ENCODE measurements around the gene HAPLN2. TPM values are rescaled to one million over a fixed set of nuclear protein-coding genes. Genes with fewer than 3 reads are reported as not detected.

HAPLN2 gene
- under 1 TPM in 1 of 2 experiments, not detected in 1; 0.24 TPM for total RNA-seq

DNA sequence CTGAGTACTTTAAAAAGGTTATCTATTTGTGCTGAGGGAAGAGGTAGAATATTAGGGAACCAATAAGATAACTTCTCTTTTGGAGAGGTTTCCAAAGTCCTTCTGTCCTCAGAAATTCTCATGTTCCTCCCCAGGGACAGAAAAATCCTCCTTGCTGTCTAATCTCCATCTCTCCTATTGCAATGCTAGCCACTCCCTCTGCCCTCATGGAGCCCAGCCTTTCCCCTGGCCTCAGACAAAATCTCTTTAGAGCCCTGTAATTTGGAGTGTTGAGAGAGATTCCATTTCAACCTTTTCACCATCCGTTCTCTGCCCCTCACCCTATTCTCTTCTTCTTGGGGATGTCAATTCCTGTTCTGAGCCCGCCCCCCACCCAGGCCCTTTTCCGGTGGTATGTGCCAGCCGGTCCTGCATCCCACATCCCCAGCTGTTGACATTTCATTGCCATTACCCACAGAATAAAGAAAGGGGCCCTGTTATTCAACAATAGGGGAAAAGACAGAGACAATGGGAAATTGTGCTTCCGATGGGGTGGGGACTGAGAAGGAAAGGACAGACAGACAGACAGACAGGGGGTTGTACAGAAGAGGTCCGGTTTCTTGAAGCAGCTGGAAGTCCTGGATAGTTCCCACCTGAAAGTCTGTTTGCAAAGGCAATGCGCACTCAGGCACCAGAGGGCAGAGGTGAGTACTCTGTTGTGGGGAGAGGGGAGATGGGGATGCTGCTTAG is at the start of gene HAPLN2:
HAPLN2 (plus strand) TSS at position 563 of the 729 bp plus-strand sequence. CDS start 4,076 bp downstream, outside the sequence.

DNA sequence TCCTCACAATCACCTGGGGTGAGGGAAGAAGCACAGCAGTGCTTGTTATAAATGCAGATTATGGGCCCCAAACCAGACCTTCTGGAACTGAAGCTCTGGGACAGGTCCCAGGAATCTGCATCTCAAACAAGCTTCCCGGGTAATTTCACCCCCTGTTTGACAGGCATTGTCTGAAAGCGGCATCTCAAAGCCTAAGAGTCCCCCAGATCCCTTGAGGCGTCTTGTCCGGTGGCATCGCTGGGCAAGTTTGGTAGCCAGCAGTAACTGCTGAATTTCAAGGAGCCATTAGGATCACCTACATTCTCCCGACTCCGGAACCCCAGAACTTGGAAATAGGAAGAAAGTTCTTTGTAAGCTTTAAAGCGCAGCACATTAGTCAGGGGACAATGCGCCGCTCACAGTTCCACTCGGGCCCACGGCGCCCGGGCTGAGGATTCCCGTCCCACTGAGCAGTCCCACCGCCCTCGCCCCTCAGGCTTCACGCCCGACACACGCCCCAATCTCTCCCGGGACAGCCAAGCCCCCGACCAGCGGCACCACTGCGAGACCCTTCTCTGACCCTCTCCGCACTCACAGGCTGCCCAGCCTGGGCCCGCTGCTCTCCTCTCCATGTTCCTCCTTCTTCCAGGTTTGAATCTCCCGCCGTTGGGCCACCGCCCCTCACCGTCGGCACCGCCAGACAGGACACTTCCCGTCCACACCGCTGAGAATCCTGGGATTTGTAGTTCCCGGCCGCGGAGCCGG is 47.1 kb upstream of the HAPLN2 start, which contains the start of gene IQGAP3:
IQGAP3 (minus strand) TSS at position 647 of the 744 bp plus-strand sequence; CDS start at position 611, 36 bp downstream.

DNA sequence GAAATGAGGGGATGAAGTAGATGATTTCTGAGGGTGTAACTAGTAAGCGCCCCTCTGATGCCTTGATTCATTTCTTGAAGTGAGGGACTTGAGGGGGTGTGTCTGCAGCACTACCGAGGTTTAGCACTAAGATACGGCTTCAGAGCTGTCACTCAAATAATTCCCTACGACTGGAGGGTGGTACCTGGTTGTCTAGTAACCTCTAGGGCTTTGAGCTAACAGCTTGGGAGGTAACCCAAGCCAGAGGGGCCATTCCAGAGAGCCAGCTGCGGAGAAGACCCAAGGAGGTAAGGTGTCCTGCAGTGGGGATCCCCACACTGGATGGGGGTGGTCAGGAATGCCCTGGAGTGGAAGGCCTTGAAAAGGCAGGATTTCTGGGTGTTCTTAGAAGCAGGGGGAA is 39.7 kb upstream of the HAPLN2 start, which contains the start of gene TTC24:
TTC24 (plus strand) TSS at position 252 of the 400 bp plus-strand sequence. CDS start 1,642 bp downstream, outside the sequence.

DNA sequence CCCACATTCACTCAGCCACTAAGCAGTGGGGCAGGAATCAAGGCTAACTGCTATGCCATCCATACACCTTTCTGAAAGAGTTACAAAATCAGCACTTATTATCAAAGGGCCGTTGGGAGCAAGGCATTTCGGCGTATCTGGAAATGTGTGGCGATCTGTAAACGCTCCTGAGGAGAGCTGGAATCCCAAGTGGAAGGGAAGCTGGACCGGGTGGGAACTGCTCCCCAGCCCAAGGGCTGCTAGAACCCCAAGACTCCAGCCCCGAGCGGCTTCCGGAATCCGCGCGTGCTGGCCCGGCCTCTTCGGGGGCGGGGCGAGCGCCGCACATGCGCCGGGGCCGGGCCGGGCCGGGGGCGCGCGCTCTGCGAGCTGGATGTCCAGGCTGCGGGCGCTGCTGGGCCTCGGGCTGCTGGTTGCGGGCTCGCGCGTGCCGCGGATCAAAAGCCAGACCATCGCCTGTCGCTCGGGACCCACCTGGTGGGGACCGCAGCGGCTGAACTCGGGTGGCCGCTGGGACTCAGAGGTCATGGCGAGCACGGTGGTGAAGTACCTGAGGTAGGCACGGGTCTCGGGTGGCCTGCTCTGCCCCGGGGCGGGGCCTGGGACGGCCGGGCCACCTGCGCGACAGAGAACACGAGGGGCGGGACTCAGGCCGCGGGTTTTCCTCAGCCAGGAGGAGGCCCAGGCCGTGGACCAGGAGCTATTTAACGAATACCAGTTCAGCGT is 27.6 kb upstream of the HAPLN2 start, which contains the start of gene NAXE:
NAXE (plus strand) TSS at position 345 of the 726 bp plus-strand sequence; CDS start at position 374, 29 bp downstream.

DNA sequence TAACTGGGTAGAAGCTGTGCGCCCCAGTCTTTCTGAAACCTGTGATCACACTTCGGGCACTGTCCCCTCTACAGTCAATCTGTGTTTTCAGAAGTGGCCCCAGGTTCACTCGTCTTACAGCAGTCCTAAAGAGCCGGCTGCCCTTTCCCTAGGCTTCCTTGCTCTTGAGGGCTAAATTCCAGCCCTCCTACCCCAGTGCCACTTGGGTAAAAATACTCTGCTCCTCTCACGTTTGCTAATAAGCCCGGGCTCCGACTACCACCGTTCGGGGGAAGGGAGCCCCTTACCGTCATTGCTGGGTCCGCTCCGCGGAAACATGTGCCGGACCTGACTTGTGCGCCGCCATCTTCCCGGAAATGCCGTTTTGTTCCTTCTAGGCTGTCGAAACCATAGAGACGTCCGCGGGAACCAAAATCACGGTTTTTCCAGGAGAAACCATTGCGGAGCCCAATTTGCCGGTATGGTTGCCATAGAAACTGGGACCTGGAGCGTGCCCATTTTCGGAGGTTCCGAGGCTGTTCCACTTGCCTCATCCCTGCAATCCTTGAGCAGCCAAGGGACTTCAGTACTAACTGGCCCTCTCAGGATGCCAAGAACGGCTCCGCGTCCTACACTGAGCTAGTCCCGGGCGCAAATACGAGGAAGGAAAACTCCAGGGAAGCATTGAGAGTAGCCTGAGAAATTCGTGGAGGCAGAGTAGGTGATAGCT is 17.9 kb upstream of the HAPLN2 start, which contains the start of gene GPATCH4:
GPATCH4 (minus strand) TSS at position 358 of the 709 bp plus-strand sequence.

DNA sequence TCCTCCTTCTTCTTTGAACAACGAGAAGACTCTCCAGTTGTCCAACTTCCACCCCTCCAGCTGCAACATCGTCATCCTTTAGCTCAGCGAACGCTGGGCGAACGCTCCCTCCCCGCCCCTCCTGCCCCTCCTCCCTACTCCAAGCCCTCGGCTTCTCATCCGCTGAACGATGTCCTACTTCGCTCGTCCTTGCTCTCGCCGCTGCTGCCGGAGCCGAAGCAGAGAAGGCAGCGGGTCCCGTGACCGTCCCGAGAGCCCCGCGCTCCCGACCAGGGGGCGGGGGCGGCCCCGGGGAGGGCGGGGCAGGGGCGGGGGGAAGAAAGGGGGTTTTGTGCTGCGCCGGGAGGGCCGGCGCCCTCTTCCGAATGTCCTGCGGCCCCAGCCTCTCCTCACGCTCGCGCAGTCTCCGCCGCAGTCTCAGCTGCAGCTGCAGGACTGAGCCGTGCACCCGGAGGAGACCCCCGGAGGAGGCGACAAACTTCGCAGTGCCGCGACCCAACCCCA is 22.6 kb downstream of the HAPLN2 start, which contains the start of gene BCAN:
BCAN (plus strand) TSS at position 357 of the 504 bp plus-strand sequence. CDS start 3,938 bp downstream, outside the sequence.

Other genes starting within 250 kb of the HAPLN2 start
- 10 to 100 TPM; 43.2 to 48.4 TPM for gene MEF2D, start 118.6 kb upstream of the HAPLN2 start, total RNA-seq
- gene IQGAP3, start 46.9 kb upstream of the HAPLN2 start, total RNA-seq = 10 to 100 TPM; 24.6 to 24.9 TPM
- gene TTC24, start 39.7 kb upstream of the HAPLN2 start, total RNA-seq = 1 to 10 TPM; 1.9 to 3.1 TPM
- 10 to 100 TPM; 45.3 to 47.4 TPM for gene NAXE, start 27.6 kb upstream of the HAPLN2 start, total RNA-seq
- gene GPATCH4, start 17.9 kb upstream of the HAPLN2 start, total RNA-seq = 10 to 100 TPM; 27.1 to 29.2 TPM
- gene BCAN, start 22.7 kb downstream of the HAPLN2 start, total RNA-seq = not detected
- gene NES, start 58.0 kb downstream of the HAPLN2 start, total RNA-seq = not detected
- gene CRABP2, start 86.2 kb downstream of the HAPLN2 start, total RNA-seq = under 1 TPM; 0.48 to 0.71 TPM
- gene METTL25B, start 109.1 kb downstream of the HAPLN2 start, total RNA-seq = 10 to 100 TPM; 28.8 to 32.5 TPM
- 10 to 100 TPM; 38.2 to 38.3 TPM for gene ISG20L2, start 109.4 kb downstream of the HAPLN2 start, total RNA-seq
- 10 to 100 TPM; 37.3 to 44.1 TPM for gene MRPL24, start 121.7 kb downstream of the HAPLN2 start, total RNA-seq
- 100 to 1,000 TPM; 182 to 185 TPM for gene HDGF, start 132.3 kb downstream of the HAPLN2 start, total RNA-seq
- gene PRCC, start 148.1 kb downstream of the HAPLN2 start, total RNA-seq = 10 to 100 TPM; 58.1 to 64.1 TPM
- gene SH2D2A, start 197.4 kb downstream of the HAPLN2 start, total RNA-seq = 10 to 100 TPM; 75.8 to 81.8 TPM
- under 1 TPM; 0.05 to 0.08 TPM for gene INSRR, start 239.7 kb downstream of the HAPLN2 start, total RNA-seq
- gene NTRK1, start 241.4 kb downstream of the HAPLN2 start, total RNA-seq = 1 to 10 TPM; 2.2 to 2.4 TPM

Data from activated naive CD4-positive, alpha-beta T cell treated with anti-CD3 and anti-CD28 coated beads, Interleukin-2, amount 10 ng/mL, durations not matched to agents 5 hours and 36 hours (primary cell).